Naive thymus-derived CD4-positive, alpha-beta T cell (primary cell): ENCODE results near the gene SPEF2. TPM values are rescaled to one million over a fixed set of nuclear protein-coding genes. Genes with fewer than 3 reads are reported as not detected.

Source experiments
- ATAC-seq: fragments of 150-1000 bp; cut with Tn5 transposase; 2 replicates; pipeline ENCODE4 v1.10.0; 2021; ENCODE audit warnings: mild to moderate bottlenecking, moderate library complexity
- CTCF ChIA-PET: fragments of 350-600 bp; sonication (Branson Sonifier 250); formaldehyde crosslinking; loops from one replicate; lab custom pipeline; 2021; ENCODE audit warnings: antibody characterized with exemption; lab: Charles Lee
- POLR2A ChIA-PET: fragments of 350-600 bp; sonication (Branson Sonifier 250); formaldehyde crosslinking; loops from one replicate; lab custom pipeline; 2021; ENCODE audit warnings: antibody characterized with exemption, inconsistent platforms; lab: Charles Lee
- DNase-seq, 9 donors: peaks; one replicate each; pipeline versions ENCODE4 v3.0.0 to v3.0.0-alpha.2; 2020 to 2022; ENCODE audit warnings: mixed read lengths in 1 of 9
- H3K27ac ChIP-seq: one replicate; pipeline ENCODE4 v1.7.0; 2013; ENCODE audit warnings: mild to moderate bottlenecking, low read depth, low read length, moderate library complexity
- H3K27me3 ChIP-seq, 2 donors: one replicate each; pipeline ENCODE4 v1.7.0; 2013; ENCODE audit warnings: low read length in 2 of 2, mild to moderate bottlenecking in 2 of 2, moderate library complexity in 2 of 2; ENCODE audit not compliant: control insufficient read depth in 2 of 2, insufficient read depth in 2 of 2
- H3K36me3 ChIP-seq, 3 experiments: 1 replicate in 2 of 3; 2 replicates in 1 of 3; pipeline ENCODE4 v1.7.0; 2013; ENCODE audit warnings: low read length in 3 of 3, mild to moderate bottlenecking in 3 of 3, moderate library complexity in 1 of 3; ENCODE audit not compliant: insufficient read depth in 3 of 3, control insufficient read depth in 2 of 3
- H3K4me1 ChIP-seq, 2 donors: one replicate each; pipeline ENCODE4 v1.7.0; 2013; ENCODE audit warnings: low read length in 2 of 2, mild to moderate bottlenecking in 2 of 2, moderate library complexity in 1 of 2; ENCODE audit not compliant: control insufficient read depth in 2 of 2, insufficient read depth in 2 of 2
- H3K4me3 ChIP-seq: 2 replicates; pipeline ENCODE4 v1.7.0; 2013; ENCODE audit warnings: mild to moderate bottlenecking, low read length
- H3K9me3 ChIP-seq, 3 experiments: 1 replicate in 2 of 3; 2 replicates in 1 of 3; pipeline ENCODE4 v1.7.0; 2013; ENCODE audit warnings: low read length in 3 of 3; ENCODE audit not compliant: control insufficient read depth in 2 of 3
- H3K27ac Mint-ChIP-seq, 9 donors: one replicate each; pipeline ENCODE4 v1.8.0; 2020 to 2022; ENCODE audit warnings: mixed read lengths in 9 of 9, mild to moderate bottlenecking in 8 of 9, moderate library complexity in 5 of 9, inconsistent platforms in 2 of 9
- H3K27me3 Mint-ChIP-seq, 5 donors: one replicate each; pipeline ENCODE4 v1.8.0; 2021 to 2022; ENCODE audit warnings: mixed read lengths in 5 of 5, mild to moderate bottlenecking in 1 of 5
- H3K36me3 Mint-ChIP-seq, 5 donors: one replicate each; pipeline ENCODE4 v1.8.0; 2020 to 2022; ENCODE audit warnings: mixed read lengths in 5 of 5, mild to moderate bottlenecking in 3 of 5, inconsistent platforms in 1 of 5
- H3K4me1 Mint-ChIP-seq, 7 donors: one replicate each; pipeline ENCODE4 v1.8.0; 2020 to 2022; ENCODE audit warnings: mixed read lengths in 7 of 7, mild to moderate bottlenecking in 3 of 7, inconsistent platforms in 1 of 7
- H3K4me3 Mint-ChIP-seq, 10 donors: one replicate each; pipeline ENCODE4 v1.8.0; 2020 to 2022; ENCODE audit warnings: mild to moderate bottlenecking in 10 of 10, mixed read lengths in 10 of 10, moderate library complexity in 6 of 10, inconsistent platforms in 2 of 10
- H3K9me3 Mint-ChIP-seq, 11 donors: one replicate each; pipeline ENCODE4 v1.8.0; 2020 to 2022; ENCODE audit warnings: mixed read lengths in 11 of 11, mild to moderate bottlenecking in 4 of 11, inconsistent platforms in 1 of 11, moderate library complexity in 1 of 11
- intact Hi-C, 2 donors: fragments of 100-400 bp; cut with micrococcal nuclease; formaldehyde crosslinking; loops; one replicate each; pipeline ENCODE4 v1.15.1; 2023
- polyA plus RNA-seq, 2 donors: library from polyadenylated mRNA; unstranded; fragments of 300-500 nt; fragmentation: Illumina TruSeq; gene quantifications; one replicate each; pipeline ENCODE4 v1.2.3, GENCODE V29; 2021
- total RNA-seq, 6 experiments: library from RNA in 5 of 6; stranded (reverse) in 5 of 6; gene quantifications; 1 replicate in 5 of 6; 2 replicates in 1 of 6; pipeline ENCODE4 v1.2.3 and lab custom pipeline; 2021 to 2026

Gene SPEF2, protein sequence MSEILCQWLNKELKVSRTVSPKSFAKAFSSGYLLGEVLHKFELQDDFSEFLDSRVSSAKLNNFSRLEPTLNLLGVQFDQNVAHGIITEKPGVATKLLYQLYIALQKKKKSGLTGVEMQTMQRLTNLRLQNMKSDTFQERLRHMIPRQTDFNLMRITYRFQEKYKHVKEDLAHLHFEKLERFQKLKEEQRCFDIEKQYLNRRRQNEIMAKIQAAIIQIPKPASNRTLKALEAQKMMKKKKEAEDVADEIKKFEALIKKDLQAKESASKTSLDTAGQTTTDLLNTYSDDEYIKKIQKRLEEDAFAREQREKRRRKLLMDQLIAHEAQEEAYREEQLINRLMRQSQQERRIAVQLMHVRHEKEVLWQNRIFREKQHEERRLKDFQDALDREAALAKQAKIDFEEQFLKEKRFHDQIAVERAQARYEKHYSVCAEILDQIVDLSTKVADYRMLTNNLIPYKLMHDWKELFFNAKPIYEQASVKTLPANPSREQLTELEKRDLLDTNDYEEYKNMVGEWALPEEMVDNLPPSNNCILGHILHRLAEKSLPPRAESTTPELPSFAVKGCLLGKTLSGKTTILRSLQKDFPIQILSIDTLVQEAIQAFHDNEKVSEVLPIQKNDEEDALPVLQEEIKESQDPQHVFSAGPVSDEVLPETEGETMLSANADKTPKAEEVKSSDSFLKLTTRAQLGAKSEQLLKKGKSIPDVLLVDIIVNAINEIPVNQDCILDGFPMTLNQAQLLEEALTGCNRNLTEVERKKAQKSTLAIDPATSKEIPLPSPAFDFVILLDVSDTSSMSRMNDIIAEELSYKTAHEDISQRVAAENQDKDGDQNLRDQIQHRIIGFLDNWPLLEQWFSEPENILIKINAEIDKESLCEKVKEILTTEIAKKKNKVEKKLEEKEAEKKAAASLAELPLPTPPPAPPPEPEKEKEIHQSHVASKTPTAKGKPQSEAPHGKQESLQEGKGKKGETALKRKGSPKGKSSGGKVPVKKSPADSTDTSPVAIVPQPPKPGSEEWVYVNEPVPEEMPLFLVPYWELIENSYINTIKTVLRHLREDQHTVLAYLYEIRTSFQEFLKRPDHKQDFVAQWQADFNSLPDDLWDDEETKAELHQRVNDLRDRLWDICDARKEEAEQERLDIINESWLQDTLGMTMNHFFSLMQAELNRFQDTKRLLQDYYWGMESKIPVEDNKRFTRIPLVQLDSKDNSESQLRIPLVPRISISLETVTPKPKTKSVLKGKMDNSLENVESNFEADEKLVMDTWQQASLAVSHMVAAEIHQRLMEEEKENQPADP (N-terminal part only)
- total RNA-seq: 10 to 100 TPM in 2 of 5 experiments, 1 to 10 TPM in 3; 7.1 to 13.5 (median 9.9) TPM
- polyA plus RNA-seq: 1 to 10 TPM; 5.5 to 7.3 TPM
- 18.3 reads per million, percentile 48 among the genes with 10 or more reads in this experiment for total RNA-seq (lab: John Stamatoyannopoulos, UW)

DNA sequence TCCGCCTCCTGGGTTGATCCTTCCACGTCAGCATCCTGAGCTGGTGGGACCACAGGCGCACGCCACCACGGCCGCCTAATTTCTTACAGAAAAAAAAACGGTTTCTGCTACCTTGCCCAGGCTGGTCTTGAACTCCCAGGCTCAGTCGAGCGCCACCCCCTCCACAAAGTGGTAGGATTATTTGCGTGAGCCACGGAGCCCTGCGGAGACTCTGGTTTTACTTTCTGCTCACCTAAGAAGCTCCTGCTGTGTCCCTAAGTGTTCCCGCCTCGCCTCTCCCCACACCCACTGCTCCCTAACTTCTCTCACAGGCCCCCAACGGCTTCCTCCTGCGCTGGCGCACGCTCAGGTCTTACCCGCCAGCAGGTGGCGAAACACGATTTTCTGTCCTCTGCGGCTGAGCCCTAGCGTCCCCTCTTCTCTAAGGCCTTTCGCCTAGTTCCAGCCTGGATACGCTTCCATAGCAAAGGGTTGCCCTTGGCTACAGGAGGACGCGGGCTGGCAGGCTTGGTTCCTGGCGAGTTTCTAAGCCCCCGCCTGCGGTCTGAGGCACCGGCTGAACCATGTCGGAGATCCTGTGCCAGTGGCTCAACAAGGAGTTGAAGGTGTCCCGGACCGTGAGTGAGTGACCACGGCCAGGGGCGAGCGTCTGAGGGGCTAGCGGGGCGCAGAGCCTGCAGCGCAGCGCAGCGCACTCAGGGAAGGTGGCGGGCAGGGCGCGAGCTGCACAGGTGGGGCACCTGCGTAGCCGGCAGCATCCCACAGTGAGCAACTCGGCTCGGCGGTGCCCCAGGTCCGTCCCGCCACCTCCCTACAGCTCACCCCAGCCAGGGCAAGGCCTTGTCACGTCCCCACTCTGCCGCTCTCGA, at the start of gene SPEF2:
SPEF2 (plus strand) TSS at position 429 of the 869 bp plus-strand sequence; CDS start at position 564, 135 bp downstream.
- POLR2A ChIA-PET: interaction anchor here (0.7 to 1.1 kb wide), 4 partner anchors 114 to 1260 kb away, joined by 3 to 4 read pairs (median 4); no protein-coding TSS in a partner anchor
- H3K9me3 ChIP-seq: no peaks in the 10 kb centered on the region
- no peaks in the 10 kb centered on the region for H3K36me3 ChIP-seq
- H3K36me3 Mint-ChIP-seq: peaks cover 0 to 21% (median 0%) of the 10 kb centered on the region in 5 donors
- peak within 1 kb of the TSS; percentile 79 to 96 (median 89) for H3K27ac Mint-ChIP-seq
- ATAC-seq (peak; percentile 95), DNase-seq (peak; percentile 57 to 76 (median 71))
- intact Hi-C loops: loop anchor here (1.0 to 10.0 kb wide), 12 partner anchors 34 to 690 kb away; partner anchors contain the start of genes DNAJC21 (in 2 of the 2), IL7R (in 2 of the 2), LMBRD2 (in 1 of the 2) and SKP2 (in 1 of the 2)
- H3K27me3 ChIP-seq: no peaks in the 10 kb centered on the region
- peaks cover 4 to 12% of the 10 kb centered on the region in 2 donors for H3K4me1 ChIP-seq
- H3K4me3 Mint-ChIP-seq: peak within 1 kb of the TSS; percentile 91 to 96 (median 94)
- H3K4me3 ChIP-seq: peak within 1 kb of the TSS; percentile 95
- H3K27ac ChIP-seq: peak within 1 kb of the TSS; percentile 27
- peaks cover 0 to 17% (median 4%) of the 10 kb centered on the region in 11 donors for H3K9me3 Mint-ChIP-seq
- CTCF ChIA-PET: interaction anchor here (0.6 to 2.7 kb wide), 11 partner anchors 9 to 688 kb away, joined by 3 to 23 read pairs (median 4); partner anchors contain the start of gene DNAJC21
- H3K4me1 Mint-ChIP-seq: peaks cover 14 to 34% (median 26%) of the 10 kb centered on the region in 7 donors
- H3K27me3 Mint-ChIP-seq: no peaks in the 10 kb centered on the region

DNA sequence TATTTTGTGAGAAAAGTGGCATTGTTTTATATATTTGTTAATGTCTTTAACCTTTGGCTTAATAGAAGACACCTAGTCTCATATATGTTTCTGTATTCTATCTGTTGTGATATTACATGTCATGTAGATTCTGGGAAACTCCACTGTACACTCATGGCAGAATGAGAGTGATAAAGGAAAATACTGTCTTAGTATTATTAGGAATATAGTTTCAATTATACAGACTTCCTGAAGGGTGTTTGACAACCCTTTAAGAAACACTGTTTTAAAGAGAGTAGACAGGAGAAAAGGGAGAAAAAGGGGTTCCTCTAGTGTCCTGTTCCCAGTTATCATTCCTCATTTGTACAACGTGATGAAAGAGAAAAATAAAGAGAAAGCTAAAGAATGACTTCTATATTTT, 42.1 kb upstream of the SPEF2 start:
- POLR2A ChIA-PET: no interaction called here
- H3K36me3 Mint-ChIP-seq: peaks cover 0 to 3% (median 0%) of the 10 kb centered on the region in 5 donors

DNA sequence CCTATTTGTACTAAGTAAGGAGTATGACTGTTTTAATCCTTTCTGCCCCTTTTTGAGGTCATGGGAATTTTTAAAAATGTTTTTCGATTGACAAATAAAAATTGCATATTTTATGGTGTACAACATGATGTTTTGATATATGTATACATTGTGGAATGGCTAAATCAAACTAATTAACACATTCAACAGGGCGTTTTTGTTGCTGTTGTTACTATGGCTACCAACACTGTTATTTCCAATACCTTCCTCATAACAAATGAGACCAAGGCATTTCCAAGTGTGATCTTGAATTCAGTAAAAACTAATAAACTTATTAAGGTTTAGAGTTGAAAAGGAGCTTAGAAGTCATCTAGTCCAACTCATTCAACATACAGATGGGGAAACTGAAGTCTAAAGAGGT, 30.2 kb upstream of the SPEF2 start:
- peaks cover 0 to 3% (median 0%) of the 10 kb centered on the region in 5 donors for H3K36me3 Mint-ChIP-seq

More for the DNA sequence above, 42.1 kb upstream of the SPEF2 start:
- CTCF ChIA-PET: no interaction called here
- Mint-ChIP-seq H3K9me3 (peaks cover 0 to 8% (median 4%) of the 10 kb centered on the region in 11 donors), H3K4me1 (no peaks in the 10 kb centered on the region), H3K27ac (no peak overlapping the region), H3K27me3 (peaks cover 4 to 24% (median 22%) of the 10 kb centered on the region in 5 donors), H3K4me3 (no peak overlapping the region)
- no peaks in the 10 kb centered on the region for H3K4me1 ChIP-seq
- H3K27ac ChIP-seq: no peak overlapping the region
- H3K9me3 ChIP-seq: no peaks in the 10 kb centered on the region
- DNase-seq (no peak), ATAC-seq (no peak)
- H3K4me3 ChIP-seq: no peak overlapping the region
- H3K36me3 ChIP-seq: no peaks in the 10 kb centered on the region
- intact Hi-C loops: no loop called here
- no peaks in the 10 kb centered on the region for H3K27me3 ChIP-seq

DNA sequence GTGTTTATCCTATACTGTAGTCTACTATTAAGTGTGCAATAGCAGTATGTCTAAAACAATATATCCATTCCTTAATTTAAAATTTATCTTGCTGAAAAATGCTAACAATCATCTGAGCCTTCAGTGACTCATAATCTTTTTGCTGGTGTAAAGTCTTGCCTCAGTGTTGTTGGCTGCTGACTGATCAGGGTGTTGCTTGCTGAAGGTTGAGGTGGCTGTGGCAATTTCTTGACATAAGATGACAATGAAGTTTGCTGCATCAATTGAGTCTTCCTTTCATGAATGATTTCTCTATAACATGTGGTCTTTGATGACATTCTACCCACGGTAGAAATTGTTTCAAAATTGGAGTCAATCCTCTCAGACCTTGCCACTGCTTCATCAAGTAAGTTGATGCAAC, 24.3 kb upstream of the SPEF2 start:
- H3K36me3 Mint-ChIP-seq: peaks cover 0 to 4% (median 0%) of the 10 kb centered on the region in 5 donors
- H3K4me1 Mint-ChIP-seq: peaks cover 0 to 2% (median 0%) of the 10 kb centered on the region in 7 donors
- DNase-seq (no peak), ATAC-seq (no peak)
- peaks cover 0 to 4% (median 0%) of the 10 kb centered on the region in 11 donors for H3K9me3 Mint-ChIP-seq
- Histone ChIP-seq H3K4me1 (no peaks in the 10 kb centered on the region), H3K4me3 (no peak overlapping the region), H3K9me3 (no peaks in the 10 kb centered on the region), H3K27ac (no peak overlapping the region), H3K27me3 (no peaks in the 10 kb centered on the region), H3K36me3 (no peaks in the 10 kb centered on the region)
- no peak overlapping the region for H3K27ac Mint-ChIP-seq
- intact Hi-C loops: no loop called here
- H3K27me3 Mint-ChIP-seq: peaks cover 23 to 52% (median 44%) of the 10 kb centered on the region in 5 donors
- H3K4me3 Mint-ChIP-seq: no peak overlapping the region
- ChIA-PET CTCF (no interaction called here), POLR2A (no interaction called here)

More for the DNA sequence above, 30.2 kb upstream of the SPEF2 start:
- H3K36me3 ChIP-seq: no peaks in the 10 kb centered on the region
- intact Hi-C loops: no loop called here
- CTCF ChIA-PET: no interaction called here
- no peaks in the 10 kb centered on the region for H3K27me3 ChIP-seq
- Mint-ChIP-seq H3K4me3 (no peak overlapping the region), H3K27me3 (peaks cover 44 to 62% (median 52%) of the 10 kb centered on the region in 5 donors), H3K9me3 (peaks cover 0 to 2% (median 0%) of the 10 kb centered on the region in 11 donors), H3K27ac (no peak overlapping the region), H3K4me1 (peaks cover 0 to 2% (median 0%) of the 10 kb centered on the region in 7 donors)
- H3K4me3 ChIP-seq: no peak overlapping the region
- POLR2A ChIA-PET: no interaction called here
- H3K27ac ChIP-seq: no peak overlapping the region
- H3K4me1 ChIP-seq: no peaks in the 10 kb centered on the region
- DNase-seq (no peak), ATAC-seq (no peak)
- H3K9me3 ChIP-seq: no peaks in the 10 kb centered on the region

DNA sequence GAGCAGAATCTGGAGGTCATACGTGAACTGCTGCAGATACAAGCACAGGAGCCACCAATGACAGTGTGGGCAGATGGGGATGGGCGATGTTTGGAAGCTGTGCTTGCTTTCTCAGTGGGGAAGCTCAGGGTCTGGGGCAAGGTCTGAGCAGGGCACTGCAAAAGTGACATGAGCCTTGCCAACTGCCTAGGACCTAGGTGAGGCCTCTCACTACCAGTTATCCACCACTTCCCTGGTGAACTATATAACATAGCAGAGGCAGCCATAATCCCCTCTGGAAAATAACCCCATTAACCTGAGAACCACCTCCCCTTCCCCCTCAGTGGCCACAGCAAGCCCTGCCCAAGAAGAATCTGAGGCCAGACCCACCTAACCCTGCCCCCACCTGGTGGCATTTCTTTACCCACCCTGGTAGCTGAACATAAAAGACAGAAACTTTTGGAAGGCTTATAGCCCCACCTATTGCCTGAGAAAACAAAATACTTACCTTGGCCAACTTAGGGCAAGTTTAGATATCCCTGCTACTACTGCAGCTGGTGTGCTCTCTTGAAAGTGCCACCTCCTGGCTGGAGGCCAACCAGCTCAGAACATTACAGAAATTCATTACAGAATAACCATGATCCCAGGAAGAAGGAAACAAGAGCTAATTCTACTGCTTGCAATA, 18.8 kb upstream of the SPEF2 start:
- intact Hi-C loops: no loop called here
- CTCF ChIA-PET: no interaction called here
- Histone ChIP-seq H3K36me3 (no peaks in the 10 kb centered on the region), H3K4me3 (no peak overlapping the region), H3K27me3 (no peaks in the 10 kb centered on the region), H3K4me1 (no peaks in the 10 kb centered on the region), H3K9me3 (no peaks in the 10 kb centered on the region), H3K27ac (no peak overlapping the region)
- no peak for ATAC-seq
- DNase-seq: no peak
- Mint-ChIP-seq H3K27ac (no peak overlapping the region), H3K4me3 (no peak overlapping the region), H3K27me3 (peaks cover 18 to 61% (median 37%) of the 10 kb centered on the region in 5 donors), H3K9me3 (peaks cover 0 to 28% (median 8%) of the 10 kb centered on the region in 11 donors), H3K36me3 (peaks cover 0 to 9% (median 2%) of the 10 kb centered on the region in 5 donors), H3K4me1 (peaks cover 0 to 6% (median 0%) of the 10 kb centered on the region in 7 donors)
- POLR2A ChIA-PET: no interaction called here
